Fibroblast of the aortic adventitia (primary cell): ENCODE data around the gene RAB3D. TPM values are rescaled to one million over a fixed set of nuclear protein-coding genes. Genes with fewer than 3 reads are reported as not detected.
A peak's percentile ranks its signal among the peaks of the same experiment; 100 is the strongest.

Source experiments
- DNase-seq: peaks from one replicate; pipeline ENCODE4 v3.0.0-alpha.2; 2010; ENCODE audit warnings: low read depth
- H3K4me3 ChIP-seq: 2 replicates; pipeline ENCODE4 v1.5.1; 2011; ENCODE audit warnings: low read depth, mild to moderate bottlenecking, control low read depth, low read length, moderate library complexity
- total RNA-seq: library from RNA; depleted of rRNA; stranded (reverse); fragments of >200 nt; gene quantifications from 2 replicates; pipeline ENCODE4 v1.2.3, GENCODE V29; 2012; ENCODE audit warnings: low replicate concordance
- TF ChIP-seq, protein P1 (sequence below): IDR thresholded peaks from 2 replicates; pipeline ENCODE4 v1.5.1; 2011; ENCODE audit warnings: mild to moderate bottlenecking, low read length, control low read depth, inconsistent platforms; ENCODE audit not compliant: insufficient read depth

RAB3D gene, protein sequence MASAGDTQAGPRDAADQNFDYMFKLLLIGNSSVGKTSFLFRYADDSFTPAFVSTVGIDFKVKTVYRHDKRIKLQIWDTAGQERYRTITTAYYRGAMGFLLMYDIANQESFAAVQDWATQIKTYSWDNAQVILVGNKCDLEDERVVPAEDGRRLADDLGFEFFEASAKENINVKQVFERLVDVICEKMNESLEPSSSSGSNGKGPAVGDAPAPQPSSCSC
- 9.4 and 16.3 TPM in 2 replicates for total RNA-seq

DNA sequence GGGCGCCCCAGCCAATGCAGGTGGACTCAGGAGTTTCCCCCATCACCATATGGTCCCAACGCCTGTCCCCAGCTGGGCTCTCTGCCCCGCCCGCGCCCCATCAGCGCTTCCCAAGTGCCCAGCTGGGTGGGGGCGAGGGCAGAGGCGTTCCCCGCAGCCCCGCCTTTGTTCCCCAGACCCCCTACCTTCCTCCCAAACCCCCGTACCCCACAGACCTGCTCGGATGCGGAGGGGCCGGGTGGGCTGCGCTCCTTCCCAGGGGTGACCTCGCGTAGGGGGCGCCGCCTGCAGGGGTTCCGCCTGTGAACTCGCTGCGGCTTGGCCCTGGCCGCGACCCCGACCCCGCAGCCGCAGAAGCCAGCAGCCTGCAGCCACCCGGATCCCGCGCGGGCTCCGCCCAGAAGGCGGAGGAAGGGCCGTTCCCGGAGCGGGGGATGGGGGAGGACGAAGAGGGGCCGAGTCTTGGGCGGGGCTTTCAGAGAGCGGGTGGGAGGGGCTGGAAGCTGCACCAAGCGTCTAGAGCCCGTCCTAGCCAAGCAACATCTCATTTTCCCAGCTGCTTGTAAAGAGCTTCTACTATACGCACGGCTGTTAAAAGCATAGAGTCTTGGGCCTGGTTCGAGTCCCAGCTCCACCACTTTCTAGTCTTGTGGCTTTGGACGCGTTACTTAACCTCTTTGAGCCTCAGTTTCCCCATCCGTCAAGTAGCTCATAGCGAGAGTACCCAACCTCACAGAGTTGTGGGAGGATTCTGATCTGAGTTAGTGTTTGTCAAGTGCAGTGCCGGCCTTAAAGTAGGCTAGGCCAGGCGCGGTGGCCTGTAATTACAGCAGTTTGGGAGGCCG, at the start of gene RAB3D:
Gene RAB3D, minus strand, starts transcription at position 404 of the 845 bp plus-strand sequence. CDS start 2,258 bp downstream, outside the sequence.
- peak within 1 kb of the TSS; percentile 82 for H3K4me3 ChIP-seq
- TF ChIP-seq, protein P1, sequence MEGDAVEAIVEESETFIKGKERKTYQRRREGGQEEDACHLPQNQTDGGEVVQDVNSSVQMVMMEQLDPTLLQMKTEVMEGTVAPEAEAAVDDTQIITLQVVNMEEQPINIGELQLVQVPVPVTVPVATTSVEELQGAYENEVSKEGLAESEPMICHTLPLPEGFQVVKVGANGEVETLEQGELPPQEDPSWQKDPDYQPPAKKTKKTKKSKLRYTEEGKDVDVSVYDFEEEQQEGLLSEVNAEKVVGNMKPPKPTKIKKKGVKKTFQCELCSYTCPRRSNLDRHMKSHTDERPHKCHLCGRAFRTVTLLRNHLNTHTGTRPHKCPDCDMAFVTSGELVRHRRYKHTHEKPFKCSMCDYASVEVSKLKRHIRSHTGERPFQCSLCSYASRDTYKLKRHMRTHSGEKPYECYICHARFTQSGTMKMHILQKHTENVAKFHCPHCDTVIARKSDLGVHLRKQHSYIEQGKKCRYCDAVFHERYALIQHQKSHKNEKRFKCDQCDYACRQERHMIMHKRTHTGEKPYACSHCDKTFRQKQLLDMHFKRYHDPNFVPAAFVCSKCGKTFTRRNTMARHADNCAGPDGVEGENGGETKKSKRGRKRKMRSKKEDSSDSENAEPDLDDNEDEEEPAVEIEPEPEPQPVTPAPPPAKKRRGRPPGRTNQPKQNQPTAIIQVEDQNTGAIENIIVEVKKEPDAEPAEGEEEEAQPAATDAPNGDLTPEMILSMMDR = no peak
- peak; percentile 87 for DNase-seq

DNA sequence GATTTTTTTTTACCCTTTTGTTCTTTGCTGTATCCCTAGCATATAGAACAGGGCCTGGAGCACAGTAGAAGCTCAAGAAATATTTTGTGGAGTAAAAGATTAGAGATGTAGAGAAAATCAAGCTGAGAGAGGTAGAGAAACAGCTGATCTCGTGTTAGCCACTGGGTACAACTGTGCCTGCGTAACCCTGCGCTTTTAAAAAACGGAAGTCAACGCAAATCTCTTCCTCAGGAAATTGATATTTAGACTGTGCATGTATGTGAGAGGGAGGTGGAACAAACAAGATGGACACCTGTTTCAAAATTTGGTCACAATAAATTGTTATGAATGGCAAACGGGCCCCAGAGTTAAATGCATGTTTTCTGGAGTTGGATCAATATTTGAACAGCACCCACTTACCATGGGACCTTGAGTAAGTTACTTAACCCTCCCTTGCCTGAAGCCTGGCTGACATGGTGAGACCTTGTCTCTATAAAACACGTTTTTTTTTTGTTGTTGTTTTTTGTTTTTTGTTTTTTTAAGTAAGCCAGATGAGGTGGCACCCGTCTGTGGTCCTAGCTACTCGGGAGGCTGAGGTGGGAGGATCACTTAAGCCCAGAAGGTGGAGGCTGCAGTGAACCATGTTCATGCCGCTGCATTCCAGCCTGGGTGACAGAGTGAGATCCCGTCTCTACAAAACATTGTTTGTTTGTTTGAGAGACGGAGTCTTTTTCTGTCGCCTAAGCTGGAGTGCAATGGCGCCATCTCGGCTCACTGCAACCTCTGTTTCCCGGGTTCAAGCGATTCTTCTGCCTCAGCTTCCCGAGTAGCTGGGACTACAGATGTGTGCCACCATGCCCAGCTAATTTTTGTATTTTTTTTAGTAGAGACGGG, 47.9 kb upstream of the RAB3D start:
- H3K4me3 ChIP-seq = no peak overlapping the region
- DNase-seq = no peak
- TF ChIP-seq, protein P1 = no peak

DNA sequence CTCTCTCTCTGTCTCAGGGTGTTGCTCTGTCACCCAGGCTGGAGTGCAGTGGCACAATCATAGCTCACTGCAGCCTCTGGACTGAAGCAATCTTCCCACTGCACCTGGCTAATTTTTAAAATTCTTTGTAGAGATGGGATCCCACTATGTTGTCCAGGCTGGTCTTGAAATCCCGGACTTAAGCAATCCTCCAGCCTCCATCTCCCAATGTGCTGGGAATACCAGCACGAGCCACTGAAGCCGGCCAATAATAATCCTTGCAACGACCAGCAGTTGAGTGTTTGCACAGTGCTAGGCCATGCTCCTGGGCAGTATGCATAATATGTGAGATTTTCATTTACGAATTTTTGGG, 45.3 kb upstream of the RAB3D start:
- DNase-seq = no peak
- TF ChIP-seq, protein P1 = no peak

DNA sequence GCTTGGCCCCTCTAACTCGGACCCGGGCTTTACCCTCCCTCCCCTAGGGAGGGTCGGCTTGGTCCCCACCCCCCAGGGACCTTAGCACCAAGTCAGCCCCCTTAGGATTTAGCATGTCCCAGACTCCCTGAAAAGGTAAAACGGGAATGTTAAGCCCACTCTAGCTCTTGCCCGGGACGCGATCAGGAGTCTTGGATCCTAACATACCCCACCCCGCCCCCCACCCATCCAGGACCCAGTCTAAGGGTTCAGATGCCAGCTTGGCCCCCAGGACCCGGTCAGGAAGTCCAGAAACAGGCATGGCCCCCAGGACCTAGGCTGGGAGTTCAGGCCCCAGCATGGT, 44.2 kb upstream of the RAB3D start:
- TF ChIP-seq, protein P1 = no peak
- peak overlapping the region; percentile 58 for H3K4me3 ChIP-seq
- DNase-seq = no peak

More for the DNA sequence above, 45.3 kb upstream of the RAB3D start:
- no peak overlapping the region for H3K4me3 ChIP-seq

DNA sequence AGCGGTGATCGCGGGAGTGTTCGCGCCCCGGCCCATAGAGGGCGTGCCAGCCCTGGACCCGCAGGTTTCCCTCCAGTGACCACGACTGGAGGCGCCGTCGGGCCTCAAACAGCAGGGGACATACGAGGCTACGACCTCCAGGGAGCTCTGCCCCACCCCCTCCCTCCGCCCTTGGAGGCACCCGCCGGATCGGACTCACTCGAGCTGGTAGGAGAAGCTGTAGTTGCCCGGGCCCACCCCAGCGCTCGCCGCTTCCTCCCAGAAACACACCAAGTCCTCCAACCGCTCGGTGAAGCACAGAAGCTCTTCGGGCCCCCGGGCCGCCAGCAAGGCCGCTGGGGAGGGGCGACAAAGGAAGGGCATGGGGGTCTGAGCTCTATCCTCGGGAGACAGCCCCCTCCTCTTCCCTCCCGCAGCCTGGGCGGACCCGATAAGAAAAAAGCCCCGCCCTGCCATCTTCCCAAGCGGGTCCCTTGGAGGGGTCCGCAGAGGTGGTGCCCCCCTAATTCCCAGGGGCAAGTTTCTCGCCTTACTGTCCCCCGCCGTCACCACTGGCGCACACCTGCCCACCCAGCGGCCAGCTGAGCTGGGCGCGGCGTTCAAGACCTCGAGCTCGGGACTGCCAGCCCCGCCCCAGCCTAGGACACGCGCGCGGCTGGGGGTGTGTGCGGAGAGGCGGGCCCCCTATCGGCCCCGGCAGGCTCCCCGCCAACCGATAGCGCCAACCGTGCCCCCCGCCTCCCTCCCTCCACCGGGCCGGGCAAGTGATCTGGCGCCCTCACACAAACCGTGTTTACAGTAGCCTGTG, 43.6 kb upstream of the RAB3D start:
- no peak for DNase-seq
- TF ChIP-seq, protein P1 = peak; percentile 71
- peak overlapping the region; percentile 58 for H3K4me3 ChIP-seq
